OCI-LY3 (cell line): ENCODE measurements around the gene SULT2B1.
A peak's percentile ranks its signal among the peaks of the same experiment; 100 is the strongest.

Source experiments
- H2AFZ ChIP-seq: fragments of 200-600, 300-600 bp; shearing (Covaris generic); 2 replicates; pipeline ENCODE4 v1.6.0; 2014; ENCODE audit warnings: antibody characterized with exemption, low read depth, low read length
- H3K27ac ChIP-seq: fragments of 200-600, 300-600 bp; sonication (generic); 2 replicates; pipeline ENCODE4 v1.5.1; 2014; ENCODE audit warnings: mild to moderate bottlenecking, low read length, moderate library complexity, mixed read lengths
- H3K27me3 ChIP-seq: fragments of 200-600, 300-600 bp; sonication (generic); 2 replicates; pipeline ENCODE4 v1.6.1; 2014; ENCODE audit warnings: low read depth, low read length, mixed read lengths
- H3K36me3 ChIP-seq: fragments of 200-600, 300-600 bp; sonication (generic); replicated peaks from 2 replicates; pipeline ENCODE3; 2014; ENCODE audit warnings: low read depth, low read length, mixed read lengths
- H3K4me1 ChIP-seq: fragments of 300-600, 200-600 bp; sonication (generic); 2 replicates; pipeline ENCODE4 v1.6.1; 2014; ENCODE audit warnings: low read length, mixed read lengths
- H3K4me2 ChIP-seq: fragments of 200-600, 300-600 bp; sonication (generic); 2 replicates; pipeline ENCODE4 v1.6.1; 2014; ENCODE audit warnings: low read length, mixed read lengths
- H3K4me3 ChIP-seq: fragments of 300-600, 200-600 bp; sonication (generic); 2 replicates; pipeline ENCODE4 v1.5.1; 2014; ENCODE audit warnings: antibody characterized with exemption, mild to moderate bottlenecking, low read length, moderate library complexity
- H3K79me2 ChIP-seq: fragments of 300-600, 200-600 bp; shearing (Covaris generic); 2 replicates; pipeline ENCODE4 v1.6.1; 2014; ENCODE audit warnings: mild to moderate bottlenecking, low read length, mixed read lengths
- H3K9ac ChIP-seq: fragments of 300-600, 200-600 bp; shearing (Covaris generic); 2 replicates; pipeline ENCODE4 v1.6.0; 2014; ENCODE audit warnings: mild to moderate bottlenecking, low read length, moderate library complexity
- H3K9me3 ChIP-seq: fragments of 200-600, 300-600 bp; shearing (Covaris generic); 2 replicates; pipeline ENCODE4 v1.6.1; 2014; ENCODE audit warnings: low read length, mixed read lengths; ENCODE audit not compliant: insufficient read depth
- H4K20me1 ChIP-seq: fragments of 200-600, 300-600 bp; sonication (generic); 2 replicates; pipeline ENCODE4 v1.6.1; 2016; ENCODE audit warnings: low read length, mixed read lengths; ENCODE audit not compliant: insufficient read depth
- CTCF ChIP-seq: fragments of 200-600, 300-600 bp; sonication (generic); IDR thresholded peaks from 2 replicates; pipeline ENCODE4 v1.5.1; 2014; ENCODE audit warnings: antibody characterized with exemption, low read length, low read depth
- EZH2phosphoT487 ChIP-seq: fragments of 200-600 bp; shearing (Covaris generic); IDR thresholded peaks from 2 replicates; pipeline ENCODE4 v1.6.1; 2018; ENCODE audit warnings: antibody characterized with exemption, mixed run types, low read depth

Gene SULT2B1

DNA sequence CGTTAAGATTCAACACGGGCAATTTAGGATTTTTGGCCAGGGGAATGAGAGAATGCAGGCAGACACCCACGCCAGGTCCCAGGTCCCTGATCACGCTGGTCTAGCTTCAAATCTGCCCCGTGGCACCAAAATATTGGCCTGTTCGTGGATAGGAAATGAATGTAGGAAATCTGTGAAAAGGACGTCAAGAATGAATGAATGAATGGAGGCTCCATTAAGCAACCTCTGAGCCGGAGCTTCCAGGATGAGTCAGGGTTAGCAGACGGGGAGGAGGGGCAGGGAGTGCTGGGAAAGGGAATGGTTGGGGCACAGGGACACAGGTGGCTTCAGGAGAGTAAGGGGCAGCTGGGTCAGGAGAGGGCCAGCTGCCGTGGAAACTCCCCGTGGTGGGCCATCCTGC lies 4.2 kb downstream of the SULT2B1 start:
- no peak overlapping the region for H3K9ac ChIP-seq
- no peak overlapping the region for H3K4me3 ChIP-seq
- no peak overlapping the region for H3K27ac ChIP-seq
- no peak overlapping the region for H3K4me2 ChIP-seq
- TF ChIP-seq CTCF (no peak), EZH2phosphoT487 (no peak)
- no peaks in the 10 kb centered on the region for H3K36me3 ChIP-seq
- 0 out of 2 replicates have a peak, but pooled peaks cover 4% of the 10 kb centered on the region for H3K27me3 ChIP-seq
- H4K20me1 ChIP-seq, result no peaks in the 10 kb centered on the region
- H3K9me3 ChIP-seq, result no peaks in the 10 kb centered on the region
- no peak overlapping the region for H2AFZ ChIP-seq
- no peaks in the 10 kb centered on the region for H3K79me2 ChIP-seq
- H3K4me1 ChIP-seq, result no peaks in the 10 kb centered on the region

- Histone ChIP-seq H4K20me1 (no peaks in the 10 kb centered on the region), H3K4me3 (no peak overlapping the region), H3K9me3 (no peaks in the 10 kb centered on the region), H3K4me1 (no peaks in the 10 kb centered on the region), H3K79me2 (no peaks in the 10 kb centered on the region), H3K27ac (no peak overlapping the region), H3K36me3 (no peaks in the 10 kb centered on the region), H3K9ac (no peak overlapping the region), H3K4me2 (no peak overlapping the region), H3K27me3 (0 out of 2 replicates have a peak, but pooled peaks cover under 1% of the 10 kb centered on the region), H2AFZ (no peak overlapping the region)
- TF ChIP-seq CTCF (no peak), EZH2phosphoT487 (no peak)
Measured at GRCh38 chr19:48556825-48557224, 4.9 kb downstream of the SULT2B1 start.

DNA sequence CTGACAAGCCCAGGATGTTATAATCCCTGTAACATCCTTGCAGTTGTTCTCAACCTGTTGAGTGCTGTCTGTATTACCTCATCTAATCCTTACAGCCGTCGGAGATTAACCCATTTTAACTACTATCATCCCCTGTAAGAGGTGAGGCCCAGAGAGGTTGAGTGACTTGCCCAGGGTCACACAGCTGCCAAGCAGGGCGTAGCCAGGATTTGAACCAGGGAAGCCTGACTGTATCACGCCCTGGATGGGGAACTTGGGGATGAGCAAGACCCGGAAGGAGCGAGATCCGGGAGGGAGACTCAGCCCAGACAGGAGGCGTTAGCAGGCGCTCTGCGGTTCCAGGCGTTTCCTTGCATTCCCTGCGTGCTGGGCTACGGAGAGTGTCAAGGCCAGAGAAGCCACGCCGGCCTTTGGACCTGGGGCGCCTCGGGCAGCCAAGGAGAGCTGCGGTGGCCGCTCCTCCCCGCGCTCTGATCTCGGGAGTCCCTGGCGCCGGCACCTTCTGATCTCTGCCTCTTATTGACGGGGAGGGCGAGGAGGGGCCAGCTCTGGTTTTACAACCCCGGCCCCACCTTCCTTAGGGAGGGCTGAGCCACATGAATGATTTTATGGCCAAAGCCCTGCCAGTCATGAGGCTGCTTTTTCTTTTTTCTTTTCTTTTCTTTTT lies 6.2 kb downstream of the SULT2B1 start:
- Histone ChIP-seq H3K36me3 (no peaks in the 10 kb centered on the region), H2AFZ (no peak overlapping the region), H3K4me2 (no peak overlapping the region), H3K79me2 (no peaks in the 10 kb centered on the region), H3K27ac (no peak overlapping the region), H4K20me1 (no peaks in the 10 kb centered on the region), H3K4me1 (no peaks in the 10 kb centered on the region), H3K9ac (no peak overlapping the region), H3K27me3 (no peaks in the 10 kb centered on the region), H3K9me3 (no peaks in the 10 kb centered on the region), H3K4me3 (no peak overlapping the region)
- no peak for TF ChIP-seq CTCF
- TF ChIP-seq EZH2phosphoT487, result no peak

DNA sequence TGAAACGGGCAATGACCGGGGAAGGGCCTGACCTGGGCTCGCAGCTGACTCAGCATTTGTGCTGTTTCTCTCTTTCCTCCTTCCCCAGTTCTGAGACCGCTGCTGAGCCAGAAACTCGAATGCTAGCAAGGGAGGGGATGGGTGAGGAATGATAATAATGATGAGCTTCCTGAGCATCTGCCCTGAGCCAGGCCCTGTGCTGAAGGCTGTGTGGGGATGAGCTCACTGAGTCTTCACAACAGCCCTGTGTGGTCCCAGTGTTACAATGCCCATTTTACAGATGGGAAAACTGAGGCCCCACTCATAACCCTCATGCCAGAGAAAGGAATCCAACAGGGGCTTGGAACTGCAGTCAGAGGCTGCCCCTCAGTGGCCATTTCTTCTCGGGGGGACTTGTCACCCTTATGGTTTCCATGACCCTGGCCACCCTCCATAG lies 8.1 kb downstream of the SULT2B1 start:
- H2AFZ ChIP-seq, result no peak overlapping the region
- H3K9ac ChIP-seq, result no peak overlapping the region
- no peaks in the 10 kb centered on the region for H4K20me1 ChIP-seq
- TF ChIP-seq EZH2phosphoT487, result no peak
- peak; percentile 45 for TF ChIP-seq CTCF
- no peaks in the 10 kb centered on the region for H3K27me3 ChIP-seq
- H3K27ac ChIP-seq, result no peak overlapping the region
- no peaks in the 10 kb centered on the region for H3K36me3 ChIP-seq
- no peaks in the 10 kb centered on the region for H3K9me3 ChIP-seq
- H3K4me3 ChIP-seq, result no peak overlapping the region
- H3K79me2 ChIP-seq, result no peaks in the 10 kb centered on the region
- H3K4me1 ChIP-seq, result no peaks in the 10 kb centered on the region
- no peak overlapping the region for H3K4me2 ChIP-seq
